Panc1 (cell line): Measurements from ENCODE around the gene TMEM19. TPM values are rescaled to one million over a fixed set of nuclear protein-coding genes. Genes with fewer than 3 reads are reported as not detected.

Experiments
- ATAC-seq: fragments of 200-7000 bp; cut with Tn5 transposase; 2 replicates; pipeline ENCODE4 v1.9.1; 2020; ENCODE audit warnings: mild to moderate bottlenecking, moderate library complexity
- BruUV-seq: library from RNA; stranded (reverse); fragments of 400-500 nt; replicated peaks from 2 replicates; lab custom pipeline; 2021; lab: Mats Ljungman, UMichigan
- CTCF ChIA-PET: fragments of 300-600 bp; sonication (Branson Sonifier 250); formaldehyde crosslinking; loops from one replicate; lab custom pipeline; 2022; ENCODE audit warnings: antibody characterized with exemption; lab: Charles Lee
- POLR2A ChIA-PET: fragments of 300-600 bp; sonication (Branson Sonifier 250); formaldehyde crosslinking; loops from one replicate; lab custom pipeline; 2022; ENCODE audit warnings: antibody characterized with exemption; lab: Charles Lee
- DNase-seq: peaks from one replicate; pipeline ENCODE4 v3.0.0-alpha.2; 2010; ENCODE audit warnings: low read depth, low spot score
- H3K27ac ChIP-seq: 2 replicates; pipeline ENCODE4 v1.5.1; 2011; ENCODE audit warnings: mild to moderate bottlenecking, low read length, inconsistent platforms
- H3K27me3 ChIP-seq: fragments of 200-500 bp; sonication (Bioruptor generic); 2 replicates; pipeline ENCODE4 v1.6.0; 2014; ENCODE audit warnings: low read length, inconsistent platforms; ENCODE audit not compliant: control insufficient read depth, insufficient read depth
- H3K36me3 ChIP-seq: fragments of 200-500 bp; sonication (Bioruptor generic); 2 replicates; pipeline ENCODE4 v1.5.1; 2014; ENCODE audit warnings: inconsistent platforms, mild to moderate bottlenecking, low read length, moderate library complexity; ENCODE audit not compliant: control insufficient read depth, insufficient read depth
- H3K4me1 ChIP-seq: 2 replicates; pipeline ENCODE4 v1.5.1; 2011; ENCODE audit warnings: inconsistent platforms, mild to moderate bottlenecking, low read length, moderate library complexity; ENCODE audit not compliant: control insufficient read depth, insufficient read depth
- H3K4me3 ChIP-seq, 2 experiments: 2 replicates each; pipeline ENCODE4 v1.5.1; 2011 to 2012; ENCODE audit warnings: low read depth in 2 of 2, low read length in 2 of 2, mild to moderate bottlenecking in 2 of 2, inconsistent platforms in 1 of 2, moderate library complexity in 1 of 2
- H3K9me3 ChIP-seq: fragments of 200-500 bp; sonication (Bioruptor generic); 2 replicates; pipeline ENCODE4 v1.5.1; 2014; ENCODE audit warnings: low read depth, mild to moderate bottlenecking, inconsistent platforms, low read length, moderate library complexity; ENCODE audit not compliant: control insufficient read depth, insufficient read depth
- CTCF ChIP-seq: fragments of 450-650 bp; IDR thresholded peaks from 2 replicates; pipeline ENCODE4 v1.5.1; 2017; ENCODE audit warnings: mild to moderate bottlenecking
- POLR2AphosphoS5 ChIP-seq: IDR thresholded peaks from 2 replicates; pipeline ENCODE4 v1.6.1; 2012; ENCODE audit warnings: mild to moderate bottlenecking, low read depth, low read length, moderate library complexity
- REST ChIP-seq, 2 experiments: IDR thresholded peaks; 2 replicates each; pipeline ENCODE4 v1.6.1; 2011 to 2012; ENCODE audit warnings: low read depth in 2 of 2, control low read depth in 1 of 2, low read length in 1 of 2, mild to moderate bottlenecking in 1 of 2, moderate library complexity in 1 of 2; ENCODE audit not compliant: insufficient read depth in 1 of 2
- SIN3A ChIP-seq: IDR thresholded peaks from 2 replicates; pipeline ENCODE4 v1.6.1; 2012; ENCODE audit warnings: low read depth, mild to moderate bottlenecking, low read length, moderate library complexity, borderline replicate concordance; ENCODE audit not compliant: insufficient read depth
- TCF7L2 ChIP-seq: IDR thresholded peaks from 2 replicates; pipeline ENCODE4 v1.6.1; 2011; ENCODE audit warnings: mild to moderate bottlenecking, low read depth, low read length, inconsistent platforms
- in situ Hi-C: cut with HindIII; loops from 2 replicates; pipeline ENCODE4 v1.10.0; 2016; ENCODE audit warnings: low sequenced_read_pairs, low pct_unique_long_range_greater_than_20kb
- intact Hi-C: fragments of 100-400 bp; cut with micrococcal nuclease; formaldehyde crosslinking; loops from one replicate; pipeline ENCODE4 v1.10.0; 2022; ENCODE audit not compliant: unreplicated experiment
- total RNA-seq: library from RNA; stranded (reverse); gene quantifications from one replicate; pipeline ENCODE4 v1.2.1, GENCODE V29; 2021; ENCODE audit not compliant: unreplicated experiment

Gene TMEM19
- total RNA-seq, 1 experiment from 2014 or later: 72.8 TPM

GRCh38 chr12:71640316-71640715 lies 45.6 kb upstream of the TMEM19 start:
- H3K36me3 ChIP-seq: peaks cover 62% of the 10 kb centered on the region
- no peaks in the 10 kb centered on the region for H3K27me3 ChIP-seq
- ATAC-seq (no peak), DNase-seq (no peak)
- POLR2A ChIA-PET: no interaction called here
- no peaks in the 10 kb centered on the region for H3K9me3 ChIP-seq
- TF ChIP-seq REST (IDR thresholded peaks at IDR 0.05; ENCODE audit: insufficient read depth in 1 of 2, low read depth in 2 of 2, low read length in 1 of 2) (no peak), SIN3A (no peak), TCF7L2 (no peak), POLR2AphosphoS5 (no peak), CTCF (no peak)
- intact Hi-C loops: no loop called here
- H3K27ac ChIP-seq: no peak overlapping the region
- no peaks in the 10 kb centered on the region; the same call in 1 of the 2 replicates for H3K4me1 ChIP-seq
- no TSS peak for BruUV-seq
- H3K4me3 ChIP-seq: no peak overlapping the region
- CTCF ChIA-PET: no interaction called here
- in situ Hi-C loops: no loop called here

GRCh38 chr12:71641390-71641789 lies 44.5 kb upstream of the TMEM19 start:
- TF ChIP-seq TCF7L2 (no peak), POLR2AphosphoS5 (no peak), CTCF (no peak), SIN3A (no peak), REST (IDR thresholded peaks at IDR 0.05; ENCODE audit: insufficient read depth in 1 of 2, low read depth in 2 of 2, low read length in 1 of 2) (no peak)
- H3K27me3 ChIP-seq: no peaks in the 10 kb centered on the region
- H3K4me1 ChIP-seq: no peaks in the 10 kb centered on the region; the same call in 1 of the 2 replicates
- in situ Hi-C loops (no loop called here), intact Hi-C loops (no loop called here)
- no TSS peak for BruUV-seq
- H3K36me3 ChIP-seq: peaks cover 61% of the 10 kb centered on the region
- DNase-seq (no peak), ATAC-seq (no peak)
- ChIA-PET CTCF (no interaction called here), POLR2A (no interaction called here)
- no peaks in the 10 kb centered on the region for H3K9me3 ChIP-seq
- no peak overlapping the region for H3K27ac ChIP-seq
- no peak overlapping the region for H3K4me3 ChIP-seq
